Measurements from ENCODE around the gene BCAS3. TPM values are rescaled to one million over a fixed set of nuclear protein-coding genes. Genes with fewer than 3 reads are reported as not detected.

BCAS3 gene
- total and polyA plus RNA-seq, 4 donors: 5.8 to 24.6 (median 10.1) TPM

DNA sequence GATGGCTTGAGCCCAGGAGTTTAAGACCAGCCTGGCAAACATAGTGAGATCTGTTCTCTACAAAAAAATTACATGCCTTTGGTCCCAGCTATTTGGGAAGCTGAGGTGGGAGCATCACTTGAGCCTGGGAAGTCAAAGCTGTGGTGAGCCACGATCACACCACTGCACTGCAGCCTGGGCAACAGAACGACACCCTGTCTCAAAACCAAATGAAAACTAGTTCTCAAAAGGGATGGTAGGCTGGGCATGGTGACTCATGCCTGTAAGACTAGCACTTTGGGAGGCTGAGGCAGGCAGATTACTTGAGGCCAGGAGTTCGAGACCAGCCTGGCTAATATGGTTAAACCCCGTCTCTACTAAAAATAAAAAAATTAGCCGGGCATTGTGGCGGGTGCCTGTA lies 46.5 kb upstream of the BCAS3 start:
- H3K9me3 ChIP-seq (ENCODE audit: control insufficient read depth in 4 of 4, low read length in 3 of 4): no peaks in the 10 kb centered on the region
- no peaks in the 10 kb centered on the region for H3K27me3 ChIP-seq (ENCODE audit: control insufficient read depth in 4 of 4, insufficient read depth in 4 of 4, low read length in 3 of 4)
- TF ChIP-seq FOXA2 (IDR thresholded peaks at IDR 0.05) (no peak), TAF1 (conservative IDR thresholded peaks at IDR 0.05) (no peak), JUND (IDR thresholded peaks at IDR 0.05) (no peak), MAX (IDR thresholded peaks at IDR 0.05) (no peak), RXRA (IDR thresholded peaks at IDR 0.05) (no peak), GABPA (IDR thresholded peaks at IDR 0.05 in 1 of 2, conservative IDR thresholded peaks at IDR 0.05 in 1 of 2) (no peak), EGR1 (IDR thresholded peaks at IDR 0.05; ENCODE audit: low read depth in 2 of 2) (no peak), HNF4G (IDR thresholded peaks at IDR 0.05) (no peak), FOXA1 (IDR thresholded peaks at IDR 0.05) (no peak), SP1 (IDR thresholded peaks at IDR 0.05) (no peak), YY1 (IDR thresholded peaks at IDR 0.05) (no peak), HNF4A (conservative IDR thresholded peaks at IDR 0.05) (no peak), NR2F2 (IDR thresholded peaks at IDR 0.05) (no peak)
- TF ChIP-seq, protein P1, sequence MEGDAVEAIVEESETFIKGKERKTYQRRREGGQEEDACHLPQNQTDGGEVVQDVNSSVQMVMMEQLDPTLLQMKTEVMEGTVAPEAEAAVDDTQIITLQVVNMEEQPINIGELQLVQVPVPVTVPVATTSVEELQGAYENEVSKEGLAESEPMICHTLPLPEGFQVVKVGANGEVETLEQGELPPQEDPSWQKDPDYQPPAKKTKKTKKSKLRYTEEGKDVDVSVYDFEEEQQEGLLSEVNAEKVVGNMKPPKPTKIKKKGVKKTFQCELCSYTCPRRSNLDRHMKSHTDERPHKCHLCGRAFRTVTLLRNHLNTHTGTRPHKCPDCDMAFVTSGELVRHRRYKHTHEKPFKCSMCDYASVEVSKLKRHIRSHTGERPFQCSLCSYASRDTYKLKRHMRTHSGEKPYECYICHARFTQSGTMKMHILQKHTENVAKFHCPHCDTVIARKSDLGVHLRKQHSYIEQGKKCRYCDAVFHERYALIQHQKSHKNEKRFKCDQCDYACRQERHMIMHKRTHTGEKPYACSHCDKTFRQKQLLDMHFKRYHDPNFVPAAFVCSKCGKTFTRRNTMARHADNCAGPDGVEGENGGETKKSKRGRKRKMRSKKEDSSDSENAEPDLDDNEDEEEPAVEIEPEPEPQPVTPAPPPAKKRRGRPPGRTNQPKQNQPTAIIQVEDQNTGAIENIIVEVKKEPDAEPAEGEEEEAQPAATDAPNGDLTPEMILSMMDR (IDR thresholded peaks at IDR 0.05; ENCODE audit: low read depth, low read length, missing input control): no peak
- TF ChIP-seq, protein P2, sequence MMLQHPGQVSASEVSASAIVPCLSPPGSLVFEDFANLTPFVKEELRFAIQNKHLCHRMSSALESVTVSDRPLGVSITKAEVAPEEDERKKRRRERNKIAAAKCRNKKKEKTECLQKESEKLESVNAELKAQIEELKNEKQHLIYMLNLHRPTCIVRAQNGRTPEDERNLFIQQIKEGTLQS (IDR thresholded peaks at IDR 0.05): no peak
- no peak overlapping the region for H3K27ac ChIP-seq (ENCODE audit: low read depth in 1 of 2, low read length in 2 of 2)
- no peak for DNase-seq (ENCODE audit: low spot score)
- WGBS: 97% methylated on average over 6 of the region's 6 CpGs
- peaks cover 1 to 9% (median 8%) of the 10 kb centered on the region in 4 donors for H3K36me3 ChIP-seq (ENCODE audit: control insufficient read depth in 4 of 4, insufficient read depth in 3 of 4, low read depth in 1 of 4, low read length in 3 of 4)
- no peaks in the 10 kb centered on the region for H3K4me1 ChIP-seq (ENCODE audit: control insufficient read depth in 4 of 4, insufficient read depth in 4 of 4, low read length in 3 of 4)
- no peak overlapping the region for H3K4me3 ChIP-seq (ENCODE audit: low read depth in 1 of 3, low read length in 3 of 3)
- no peak overlapping the region for H3K9ac ChIP-seq (ENCODE audit: low read depth in 1 of 2, low read length in 2 of 2)

DNA sequence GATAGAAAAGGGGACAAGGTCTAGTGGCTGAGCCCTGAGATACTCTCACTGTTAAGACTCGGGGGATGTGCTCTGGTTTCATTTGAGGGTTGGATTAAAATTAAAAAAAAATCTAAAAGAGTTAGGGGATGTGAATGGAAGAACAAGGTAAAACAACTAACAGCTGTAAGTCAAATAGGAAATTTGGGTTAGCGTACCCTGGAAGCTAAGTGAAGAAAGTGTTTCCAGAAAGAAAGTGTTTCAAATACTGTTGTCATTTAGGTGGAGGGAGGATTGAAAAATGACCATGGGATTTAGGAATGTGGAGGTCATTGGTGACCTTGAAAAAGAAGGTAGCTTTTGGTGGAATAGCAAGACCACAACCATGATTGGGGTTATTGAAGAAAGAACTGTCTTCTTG lies 40.0 kb upstream of the BCAS3 start:
- DNase-seq (ENCODE audit: low spot score): no peak
- H3K36me3 ChIP-seq (ENCODE audit: control insufficient read depth in 4 of 4, insufficient read depth in 3 of 4, low read depth in 1 of 4, low read length in 3 of 4): peaks cover 3 to 11% (median 10%) of the 10 kb centered on the region in 4 donors
- H3K9ac ChIP-seq (ENCODE audit: low read depth in 1 of 2, low read length in 2 of 2): no peak overlapping the region
- 97% methylated on average over 2 of the region's 2 CpGs for WGBS
- TF ChIP-seq, protein P1 (IDR thresholded peaks at IDR 0.05; ENCODE audit: low read depth, low read length, missing input control): no peak
- TF ChIP-seq HNF4G (IDR thresholded peaks at IDR 0.05): no peak
- TF ChIP-seq, protein P2 (IDR thresholded peaks at IDR 0.05): no peak
- TF ChIP-seq HNF4A (conservative IDR thresholded peaks at IDR 0.05): no peak
- no peak for TF ChIP-seq FOXA1 (IDR thresholded peaks at IDR 0.05)
- no peak for TF ChIP-seq TAF1 (conservative IDR thresholded peaks at IDR 0.05)
- TF ChIP-seq ZBTB33 (IDR thresholded peaks at IDR 0.05): no peak
- no peak for TF ChIP-seq RAD21 (IDR thresholded peaks at IDR 0.05)
- no peak for TF ChIP-seq MAX (IDR thresholded peaks at IDR 0.05)
- no peaks in the 10 kb centered on the region for H3K27me3 ChIP-seq (ENCODE audit: control insufficient read depth in 4 of 4, insufficient read depth in 4 of 4, low read length in 3 of 4)
- no peaks in the 10 kb centered on the region for H3K9me3 ChIP-seq (ENCODE audit: control insufficient read depth in 4 of 4, low read length in 3 of 4)
- no peaks in the 10 kb centered on the region for H3K4me1 ChIP-seq (ENCODE audit: control insufficient read depth in 4 of 4, insufficient read depth in 4 of 4, low read length in 3 of 4)
- H3K27ac ChIP-seq (ENCODE audit: low read depth in 1 of 2, low read length in 2 of 2): no peak overlapping the region
- H3K4me3 ChIP-seq (ENCODE audit: low read depth in 1 of 3, low read length in 3 of 3): no peak overlapping the region
